HG03064 (cell line): ENCODE data around the gene DPP9.

Experiments
- ATAC-seq: cut with Tn5 transposase; IDR thresholded peaks from one replicate; pipeline ENCODE4 v1.9.1; 2021; ENCODE audit warnings: low read depth; ENCODE audit not compliant: unreplicated experiment

DPP9 gene

GRCh38 chr19:4662812-4663211 is 60.8 kb downstream of the DPP9 start:
- no peak for ATAC-seq

- no peak for ATAC-seq
These were observed 61.5 kb downstream of the DPP9 start for GRCh38 chr19:4662020-4662695.

GRCh38 chr19:4660993-4661392 is 62.6 kb downstream of the DPP9 start:
- no peak for ATAC-seq

- ATAC-seq, result no peak
These were observed 63.4 kb downstream of the DPP9 start for GRCh38 chr19:4660181-4660791.

GRCh38 chr19:4657835-4658234 is 65.8 kb downstream of the DPP9 start:
- ATAC-seq, result no peak

- ATAC-seq, result no peak
These were observed 66.4 kb downstream of the DPP9 start for GRCh38 chr19:4657262-4657661.

- no peak for ATAC-seq
These were observed 67.5 kb downstream of the DPP9 start for GRCh38 chr19:4656102-4656501.

- no peak for ATAC-seq
These were observed 68.9 kb downstream of the DPP9 start for GRCh38 chr19:4654437-4655361.

- ATAC-seq, result no peak
These were observed 69.7 kb downstream of the DPP9 start for GRCh38 chr19:4653793-4654436.

- no peak for ATAC-seq
These were observed 71.6 kb downstream of the DPP9 start for GRCh38 chr19:4652075-4652474.

- ATAC-seq, result no peak
These were observed 73.5 kb downstream of the DPP9 start for GRCh38 chr19:4650159-4650558.

- ATAC-seq, result no peak
These were observed 74.1 kb downstream of the DPP9 start for GRCh38 chr19:4649392-4650047.

- ATAC-seq, result no peak
These were observed 75.7 kb downstream of the DPP9 start for GRCh38 chr19:4647676-4648644.

GRCh38 chr19:4645718-4646117 is 77.9 kb downstream of the DPP9 start:
- no peak for ATAC-seq

GRCh38 chr19:4642625-4643024 is 81.0 kb downstream of the DPP9 start:
- no peak for ATAC-seq

- no peak for ATAC-seq
These were observed 82.5 kb downstream of the DPP9 start for GRCh38 chr19:4641132-4641531.

- ATAC-seq, result no peak
These were observed 83.2 kb downstream of the DPP9 start for GRCh38 chr19:4640247-4641000.

- no peak for ATAC-seq
These were observed 84.0 kb downstream of the DPP9 start for GRCh38 chr19:4639531-4640246.
